Stimulated activated naive CD8-positive, alpha-beta T cell treated with anti-CD3 and anti-CD28 coated beads, Interleukin-15, amount 100 ng/mL, for 72 hours (primary cell): ENCODE measurements around the gene SFMBT2.

Experiments used
- ATAC-seq: fragments of 150-1000 bp; cut with Tn5 transposase; 2 replicates; pipeline ENCODE4 v1.10.0; 2021; ENCODE audit warnings: mild to moderate bottlenecking, moderate library complexity
- DNase-seq, 2 donors: peaks; one replicate each; pipeline ENCODE4 v3.0.0; 2021 to 2022
- H3K27ac Mint-ChIP-seq, 2 donors: one replicate each; pipeline ENCODE4 v1.8.0; 2022; ENCODE audit warnings: mild to moderate bottlenecking in 2 of 2, mixed read lengths in 2 of 2, moderate library complexity in 2 of 2
- H3K27me3 Mint-ChIP-seq: one replicate; pipeline ENCODE4 v1.8.0; 2022; ENCODE audit warnings: mixed read lengths
- H3K4me1 Mint-ChIP-seq: one replicate; pipeline ENCODE4 v1.8.0; 2022; ENCODE audit warnings: mild to moderate bottlenecking, mixed read lengths
- H3K4me3 Mint-ChIP-seq, 2 donors: one replicate each; pipeline ENCODE4 v1.8.0; 2022; ENCODE audit warnings: mild to moderate bottlenecking in 2 of 2, mixed read lengths in 2 of 2, moderate library complexity in 1 of 2
- H3K9me3 Mint-ChIP-seq, 2 donors: one replicate each; pipeline ENCODE4 v1.8.0; 2022; ENCODE audit warnings: mixed read lengths in 2 of 2

The SFMBT2 gene

DNA sequence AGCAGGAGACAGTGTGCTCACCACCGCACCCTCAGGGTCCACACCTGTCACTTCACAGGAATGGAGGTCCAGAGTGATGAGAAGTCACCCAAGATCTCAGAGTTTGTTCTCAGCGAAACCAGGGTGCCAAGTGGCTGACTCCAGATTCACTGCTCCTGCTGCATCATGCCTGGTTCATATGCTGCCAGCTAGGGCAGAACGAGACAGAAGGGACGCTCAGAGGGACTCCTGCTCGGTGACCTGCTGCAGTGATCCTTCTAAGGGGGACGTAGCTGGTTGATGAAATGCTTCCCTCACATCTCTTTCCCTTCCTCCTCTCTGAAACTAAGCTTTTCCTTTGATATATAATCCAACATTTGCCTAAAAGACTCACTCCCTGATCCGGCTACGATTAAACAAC, 248.5 kb downstream of the SFMBT2 start:
- no peaks in the 10 kb centered on the region for H3K9me3 Mint-ChIP-seq
- peaks cover 30% of the 10 kb centered on the region for H3K4me1 Mint-ChIP-seq
- no peaks in the 10 kb centered on the region for H3K27me3 Mint-ChIP-seq
- no peak overlapping the region for H3K4me3 Mint-ChIP-seq
- ATAC-seq (no peak), DNase-seq (no peak)
- H3K27ac Mint-ChIP-seq = peak overlapping the region in 1 of 2 donors; percentile 86

DNA sequence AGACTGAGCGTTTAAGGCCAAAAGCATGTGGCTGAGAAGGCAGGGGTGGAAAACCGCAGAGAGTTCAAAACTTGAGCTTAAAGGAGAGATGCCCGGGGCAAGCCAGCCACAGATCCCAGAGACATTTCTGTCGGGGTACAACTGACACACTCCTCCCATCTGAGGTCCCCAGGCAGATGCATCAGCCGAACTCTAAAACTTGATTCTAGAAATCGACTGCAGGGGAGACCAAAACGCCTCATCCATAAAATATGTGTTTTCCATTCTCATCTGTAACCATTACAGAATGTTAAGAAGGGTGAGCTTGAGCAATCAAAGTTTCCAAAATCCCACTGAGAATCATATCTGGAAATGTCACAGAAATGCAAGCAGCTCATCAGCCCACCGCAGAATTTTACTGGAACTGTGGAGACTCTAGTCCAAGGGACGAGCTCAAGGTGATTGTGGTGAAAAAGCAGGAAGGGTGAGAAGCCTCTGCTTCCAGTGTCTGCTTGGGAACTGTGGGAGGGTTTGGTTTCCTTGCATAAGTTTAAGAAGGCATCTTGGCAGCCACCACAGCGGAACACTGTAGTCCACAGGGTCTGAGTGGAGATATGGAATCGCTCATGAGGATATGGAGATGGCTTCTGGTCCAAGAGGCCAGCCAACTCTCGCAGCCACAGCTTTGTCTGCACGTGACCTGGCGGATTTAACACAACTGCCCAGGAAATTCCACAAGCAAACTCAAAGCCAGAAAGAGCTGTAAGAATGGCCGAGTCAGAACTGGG, 249.2 kb downstream of the SFMBT2 start:
- ATAC-seq (no peak), DNase-seq (no peak)
- H3K4me1 Mint-ChIP-seq = peaks cover 36% of the 10 kb centered on the region
- no peak overlapping the region for H3K27ac Mint-ChIP-seq
- H3K9me3 Mint-ChIP-seq = no peaks in the 10 kb centered on the region
- no peak overlapping the region for H3K4me3 Mint-ChIP-seq
- H3K27me3 Mint-ChIP-seq = no peaks in the 10 kb centered on the region

DNA sequence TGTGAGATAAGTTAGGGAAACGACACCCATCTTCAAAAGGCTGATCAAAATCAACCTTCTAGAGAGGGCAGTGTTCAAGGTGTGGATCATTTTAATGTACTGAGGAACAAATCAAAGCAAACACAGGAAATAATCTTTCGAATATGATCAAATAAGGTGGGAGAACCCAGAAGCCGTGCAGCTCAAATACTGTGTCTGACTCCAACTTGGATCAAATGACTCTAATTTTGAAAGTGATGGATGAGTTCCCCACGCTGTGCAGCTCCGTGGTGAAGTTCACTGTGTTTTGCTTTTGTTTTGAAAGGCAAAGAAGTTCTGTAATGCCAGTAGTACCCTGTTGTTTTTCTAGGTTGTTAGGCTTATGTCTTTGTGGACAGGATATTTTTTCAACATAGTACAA, 250.9 kb downstream of the SFMBT2 start:
- ATAC-seq (no peak), DNase-seq (no peak)
- Mint-ChIP-seq H3K4me1 (peaks cover 36% of the 10 kb centered on the region), H3K27ac (peak overlapping the region in 1 of 2 donors; percentile 21), H3K27me3 (no peaks in the 10 kb centered on the region), H3K4me3 (no peak overlapping the region), H3K9me3 (no peaks in the 10 kb centered on the region)

DNA sequence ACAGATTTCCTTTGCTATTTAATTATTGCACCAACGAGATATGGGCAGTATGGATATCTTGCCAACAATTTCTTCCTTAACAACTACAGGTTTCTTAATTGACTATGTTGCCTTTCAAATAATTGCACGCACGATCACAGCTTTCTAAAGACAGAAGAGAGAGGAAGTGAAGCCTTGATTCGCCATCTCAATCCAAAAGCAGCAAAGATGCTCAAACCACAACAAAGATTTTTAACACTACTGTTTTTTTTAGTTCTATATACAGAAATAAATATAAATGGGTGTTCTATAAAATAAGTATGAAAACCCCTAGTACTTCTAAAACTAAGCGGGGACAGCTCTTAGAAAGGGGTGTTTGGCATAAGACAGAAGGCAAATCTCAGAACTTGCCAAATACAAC, 251.3 kb downstream of the SFMBT2 start:
- ATAC-seq (no peak), DNase-seq (no peak)
- Mint-ChIP-seq H3K27me3 (no peaks in the 10 kb centered on the region), H3K9me3 (no peaks in the 10 kb centered on the region), H3K27ac (peak overlapping the region in 1 of 2 donors; percentile 21), H3K4me3 (no peak overlapping the region), H3K4me1 (peaks cover 36% of the 10 kb centered on the region)

DNA sequence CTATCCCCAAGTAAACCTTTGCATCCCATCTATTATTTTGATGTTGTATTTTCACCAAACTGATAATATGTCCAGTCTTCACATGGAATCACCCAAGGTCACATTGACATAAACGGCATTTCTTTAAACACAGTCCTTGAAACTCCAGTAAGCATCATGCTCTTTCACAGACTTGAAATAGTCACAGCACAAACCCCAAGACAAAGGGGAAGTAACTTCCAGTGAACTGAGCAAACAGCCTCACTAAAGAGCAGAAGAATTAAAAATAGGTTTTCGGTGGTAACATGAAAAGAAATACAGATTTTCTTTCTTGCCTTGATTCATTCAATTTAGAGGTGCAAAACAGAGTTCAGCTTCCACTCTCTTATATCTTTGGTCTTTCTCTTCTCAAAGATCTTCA, 253.7 kb downstream of the SFMBT2 start:
- H3K4me1 Mint-ChIP-seq = peaks cover 36% of the 10 kb centered on the region
- no peak for ATAC-seq

DNA sequence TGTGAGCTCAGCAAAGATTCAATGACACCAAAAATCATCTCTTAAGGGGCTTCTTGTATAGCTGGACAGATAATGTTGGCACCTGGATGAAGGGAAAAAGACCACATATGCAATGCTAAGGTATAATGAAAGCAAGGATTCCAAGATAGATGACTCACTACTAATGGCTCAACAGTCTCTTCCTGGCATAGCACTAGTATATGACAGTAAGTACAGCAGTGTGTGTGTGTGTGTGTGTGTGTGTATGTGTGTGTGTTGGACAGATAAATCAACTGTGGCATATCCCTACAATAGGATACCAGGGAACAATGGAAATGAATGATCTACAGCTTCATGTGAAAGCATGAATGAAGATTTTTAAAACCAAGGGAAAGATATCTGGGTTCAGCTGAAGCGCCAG, 257.1 kb downstream of the SFMBT2 start:
- DNase-seq (no peak), ATAC-seq (no peak)
- Mint-ChIP-seq H3K4me1 (peaks cover 14% of the 10 kb centered on the region), H3K27ac (no peak overlapping the region), H3K4me3 (no peak overlapping the region), H3K9me3 (no peaks in the 10 kb centered on the region), H3K27me3 (no peaks in the 10 kb centered on the region)

More for the DNA sequence above, 253.7 kb downstream of the SFMBT2 start:
- no peaks in the 10 kb centered on the region for H3K9me3 Mint-ChIP-seq
- no peaks in the 10 kb centered on the region for H3K27me3 Mint-ChIP-seq
- no peak overlapping the region for H3K4me3 Mint-ChIP-seq
- no peak overlapping the region for H3K27ac Mint-ChIP-seq
- DNase-seq = no peak

DNA sequence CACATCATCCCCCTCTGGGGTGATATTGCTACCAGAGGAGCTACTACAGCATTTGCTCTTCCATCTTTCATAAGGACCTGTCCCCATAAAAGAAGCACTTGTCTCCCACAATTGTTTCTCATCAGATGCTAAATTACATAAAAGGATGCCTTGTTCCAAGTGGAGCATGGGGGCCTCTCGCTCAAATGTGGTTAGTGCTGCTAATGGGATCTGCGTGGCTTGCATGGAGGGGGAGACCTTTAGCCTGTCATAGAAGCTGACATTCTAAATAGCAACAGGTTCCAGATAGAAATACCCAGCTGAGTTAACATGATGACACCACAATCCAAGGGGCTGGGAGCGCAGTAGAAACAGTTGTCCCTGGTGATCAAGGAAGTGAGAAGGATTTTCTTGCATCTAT, 257.9 kb downstream of the SFMBT2 start:
- ATAC-seq (no peak), DNase-seq (no peak)
- H3K9me3 Mint-ChIP-seq = no peaks in the 10 kb centered on the region
- no peak overlapping the region for H3K4me3 Mint-ChIP-seq
- H3K27me3 Mint-ChIP-seq = no peaks in the 10 kb centered on the region
- peaks cover 12% of the 10 kb centered on the region for H3K4me1 Mint-ChIP-seq
- peak overlapping the region in 1 of 2 donors; percentile 9 for H3K27ac Mint-ChIP-seq

DNA sequence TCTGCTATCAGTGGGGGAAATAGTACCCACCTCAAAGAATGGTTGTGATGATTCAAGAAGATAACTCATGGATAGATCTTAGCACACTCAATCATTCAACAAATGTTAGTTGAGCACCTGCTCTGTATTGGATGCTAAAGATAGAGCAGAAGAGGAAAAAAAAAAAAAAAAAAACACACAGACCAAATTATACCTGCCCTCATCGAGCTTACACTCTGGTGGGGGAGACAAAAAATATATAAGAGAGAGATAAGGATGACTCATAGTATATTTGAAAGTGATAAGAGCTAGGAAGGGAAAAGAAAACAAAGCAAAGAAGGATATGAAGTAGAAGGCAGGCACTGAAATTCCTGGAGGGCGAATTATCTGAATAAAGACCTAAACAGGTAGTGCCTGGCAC, 258.5 kb downstream of the SFMBT2 start:
- no peaks in the 10 kb centered on the region for H3K9me3 Mint-ChIP-seq
- DNase-seq = no peak
- no peak for ATAC-seq
- no peak overlapping the region for H3K4me3 Mint-ChIP-seq
- H3K27me3 Mint-ChIP-seq = no peaks in the 10 kb centered on the region
- peaks cover 5% of the 10 kb centered on the region for H3K4me1 Mint-ChIP-seq
- no peak overlapping the region for H3K27ac Mint-ChIP-seq

DNA sequence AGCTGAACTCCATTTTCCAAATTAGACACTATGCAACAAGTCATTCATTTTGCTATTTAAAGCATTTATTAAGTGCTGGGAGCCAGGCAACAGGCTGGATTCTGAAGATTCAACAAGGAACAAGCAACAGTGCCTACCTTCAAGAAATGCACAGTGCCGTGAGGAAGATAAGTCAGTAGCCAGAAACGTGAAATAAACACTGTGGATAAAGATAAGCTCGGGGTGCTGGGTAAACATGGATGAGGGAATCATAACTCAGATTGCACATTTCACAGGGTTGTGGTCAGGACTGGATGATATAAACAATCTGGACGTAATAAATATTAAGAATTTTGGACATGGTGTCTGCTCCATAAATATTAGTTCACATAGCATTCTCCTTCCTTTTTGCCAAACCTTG, 259.3 kb downstream of the SFMBT2 start:
- no peaks in the 10 kb centered on the region for H3K27me3 Mint-ChIP-seq
- ATAC-seq (no peak), DNase-seq (no peak)
- no peak overlapping the region for H3K4me3 Mint-ChIP-seq
- H3K27ac Mint-ChIP-seq = no peak overlapping the region
- H3K4me1 Mint-ChIP-seq = no peaks in the 10 kb centered on the region
- H3K9me3 Mint-ChIP-seq = no peaks in the 10 kb centered on the region

DNA sequence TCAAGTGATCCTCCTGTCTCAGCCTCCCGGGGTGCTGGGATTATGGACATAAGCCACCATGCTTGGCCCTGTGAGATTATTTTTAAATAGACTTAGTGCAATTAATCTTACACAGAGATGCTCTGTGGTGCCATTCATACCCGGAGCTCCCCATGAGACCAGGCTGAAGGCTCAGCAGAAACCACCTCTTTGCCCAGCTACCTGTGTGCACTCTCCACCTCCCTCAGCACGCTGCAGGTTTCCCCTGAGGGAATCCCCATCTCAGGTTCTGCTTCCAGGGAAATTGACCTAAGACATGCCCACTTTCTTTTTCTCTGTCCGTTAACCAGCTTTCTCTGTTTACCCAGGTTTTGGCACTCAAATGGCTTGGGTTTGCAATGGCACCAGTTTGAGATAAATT, 260.5 kb downstream of the SFMBT2 start:
- no peak for DNase-seq
- no peaks in the 10 kb centered on the region for H3K27me3 Mint-ChIP-seq
- no peak for ATAC-seq
- no peaks in the 10 kb centered on the region for H3K4me1 Mint-ChIP-seq
- no peaks in the 10 kb centered on the region for H3K9me3 Mint-ChIP-seq
- no peak overlapping the region for H3K4me3 Mint-ChIP-seq
- H3K27ac Mint-ChIP-seq = no peak overlapping the region

DNA sequence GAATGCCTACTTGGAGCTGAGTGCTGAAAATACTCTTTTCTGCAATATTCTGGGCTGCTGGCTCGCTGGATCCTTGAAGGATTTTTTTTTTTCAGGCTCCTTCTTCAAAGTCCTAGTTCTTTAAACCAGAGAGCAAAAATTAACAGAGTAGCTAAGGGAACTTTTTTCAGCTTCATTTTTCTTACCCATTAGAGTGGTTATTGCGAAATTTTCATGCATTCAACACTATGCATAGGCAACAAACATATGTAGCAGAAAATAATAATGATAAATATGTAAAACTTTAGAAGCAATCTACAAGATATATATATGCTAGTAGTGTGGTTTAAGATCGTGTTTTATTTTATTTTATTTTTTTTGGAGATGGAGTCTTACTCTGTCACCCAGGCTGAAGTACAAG, 264.6 kb downstream of the SFMBT2 start:
- DNase-seq (no peak), ATAC-seq (no peak)
- Mint-ChIP-seq H3K27ac (no peak overlapping the region), H3K9me3 (no peaks in the 10 kb centered on the region), H3K4me1 (no peaks in the 10 kb centered on the region), H3K4me3 (no peak overlapping the region), H3K27me3 (peaks cover 7% of the 10 kb centered on the region)

DNA sequence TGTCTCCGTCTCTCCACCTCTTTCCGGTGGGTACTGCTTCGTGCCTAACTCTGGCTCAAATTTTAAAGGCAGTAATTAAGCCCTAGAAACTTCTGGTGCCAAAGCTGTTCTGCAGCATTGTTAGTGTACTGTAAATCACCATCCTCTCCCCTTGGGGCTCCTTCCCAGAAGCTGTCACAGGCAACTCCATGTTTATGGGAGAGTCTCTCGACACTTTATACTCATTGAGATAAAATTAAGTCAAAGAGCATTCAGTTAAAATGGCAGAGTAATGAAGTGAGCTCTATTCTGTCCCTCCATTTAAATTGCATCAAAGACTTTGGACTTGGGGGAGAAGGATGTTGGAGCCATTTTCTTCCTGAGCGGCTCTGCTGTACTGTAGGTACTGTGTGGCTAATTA, 274.8 kb downstream of the SFMBT2 start:
- no peak overlapping the region for H3K27ac Mint-ChIP-seq
- DNase-seq (no peak), ATAC-seq (no peak)
- no peak overlapping the region for H3K4me3 Mint-ChIP-seq
- H3K27me3 Mint-ChIP-seq = peaks cover 10% of the 10 kb centered on the region
- peaks cover 10% of the 10 kb centered on the region for H3K4me1 Mint-ChIP-seq
- H3K9me3 Mint-ChIP-seq = no peaks in the 10 kb centered on the region

DNA sequence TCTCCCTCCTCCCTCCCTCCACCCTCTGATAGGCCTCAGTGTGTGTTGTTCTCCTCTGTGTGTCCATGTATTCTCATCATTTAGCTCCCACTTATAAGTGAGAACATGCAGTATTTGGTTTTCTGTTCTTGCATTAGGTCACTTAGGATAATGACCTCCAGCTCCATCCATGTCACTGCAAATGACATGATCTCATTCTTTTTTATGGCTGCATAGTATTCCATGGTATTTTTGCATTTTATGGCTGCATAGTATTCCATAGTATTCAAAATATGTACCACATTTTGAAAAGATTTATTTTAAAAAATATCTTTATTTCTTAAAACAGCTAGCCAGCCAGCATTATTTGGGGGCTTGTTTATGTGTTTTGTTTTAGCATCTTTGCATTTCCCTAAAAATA, 275.6 kb downstream of the SFMBT2 start:
- Mint-ChIP-seq H3K9me3 (no peaks in the 10 kb centered on the region), H3K4me1 (peaks cover 10% of the 10 kb centered on the region), H3K27ac (no peak overlapping the region), H3K27me3 (peaks cover 10% of the 10 kb centered on the region), H3K4me3 (no peak overlapping the region)
- ATAC-seq (no peak), DNase-seq (no peak)

DNA sequence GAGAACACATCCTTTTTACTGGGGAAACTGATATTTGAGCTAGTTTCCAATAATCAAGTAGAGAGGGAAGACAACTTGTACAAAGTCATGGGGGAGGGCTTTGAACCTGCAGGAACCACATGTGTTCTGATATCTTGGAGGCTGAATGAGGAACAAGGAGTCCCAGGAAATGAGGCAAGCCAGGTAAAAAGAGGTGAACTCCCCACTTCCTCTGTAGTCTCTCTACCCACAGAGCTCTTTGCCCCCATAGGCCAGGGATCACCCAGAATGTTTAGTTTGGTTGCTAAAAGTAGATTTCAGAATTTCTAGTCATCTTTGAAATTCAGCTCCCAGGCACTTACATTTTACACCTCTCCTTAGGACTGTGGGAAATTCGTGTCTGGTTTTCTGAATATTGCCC, 276.4 kb downstream of the SFMBT2 start:
- Mint-ChIP-seq H3K27me3 (peaks cover 10% of the 10 kb centered on the region), H3K4me3 (no peak overlapping the region), H3K4me1 (peaks cover 10% of the 10 kb centered on the region), H3K9me3 (no peaks in the 10 kb centered on the region), H3K27ac (no peak overlapping the region)
- ATAC-seq (no peak), DNase-seq (no peak)

DNA sequence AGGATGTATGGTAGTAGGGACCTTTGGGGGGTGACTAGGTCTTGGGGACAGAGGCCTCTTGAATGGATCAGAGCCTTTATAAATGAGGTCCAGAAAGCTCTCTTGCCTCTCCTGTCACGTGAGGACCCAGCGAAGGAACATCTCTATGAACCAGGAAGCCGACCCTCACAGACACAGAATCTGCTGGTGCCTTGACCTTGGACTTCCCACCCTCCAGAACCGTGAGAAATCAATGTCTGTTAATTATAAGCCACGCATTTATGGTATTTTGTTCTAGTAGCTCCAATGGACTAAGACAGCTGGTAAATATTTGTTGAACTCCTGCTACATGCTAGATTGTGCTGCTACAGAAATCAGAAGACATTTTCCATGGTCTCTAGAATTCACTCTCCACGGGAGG, 276.9 kb downstream of the SFMBT2 start:
- Mint-ChIP-seq H3K27ac (no peak overlapping the region), H3K4me1 (peaks cover 10% of the 10 kb centered on the region), H3K9me3 (no peaks in the 10 kb centered on the region), H3K4me3 (no peak overlapping the region), H3K27me3 (peaks cover 10% of the 10 kb centered on the region)
- ATAC-seq (no peak), DNase-seq (no peak)

DNA sequence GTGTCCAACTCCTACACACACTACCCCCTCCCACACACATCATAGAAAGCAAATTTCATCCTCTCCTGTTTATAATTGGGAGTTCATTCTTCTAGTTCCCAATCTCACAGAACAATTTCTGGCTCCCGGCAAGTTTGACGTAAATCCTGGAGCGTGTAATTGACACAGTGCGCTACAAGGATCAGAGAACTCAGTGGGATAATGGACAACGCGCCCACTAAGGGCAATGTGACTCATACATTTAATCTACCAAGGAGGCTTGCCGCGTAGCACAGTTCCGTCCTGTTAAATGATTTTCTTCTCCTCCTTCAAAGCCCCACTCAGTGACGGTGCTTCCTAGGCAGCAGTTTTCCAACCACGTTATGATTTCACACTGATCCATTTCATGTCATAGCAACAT, 277.6 kb downstream of the SFMBT2 start:
- no peaks in the 10 kb centered on the region for H3K9me3 Mint-ChIP-seq
- no peak overlapping the region for H3K27ac Mint-ChIP-seq
- H3K27me3 Mint-ChIP-seq = peaks cover 10% of the 10 kb centered on the region
- H3K4me3 Mint-ChIP-seq = no peak overlapping the region
- DNase-seq (no peak), ATAC-seq (no peak)
- H3K4me1 Mint-ChIP-seq = peaks cover 10% of the 10 kb centered on the region
